CD4-positive, alpha-beta T cell (primary cell): ENCODE results near the gene NPVF. TPM values are rescaled to one million over a fixed set of nuclear protein-coding genes. Genes with fewer than 3 reads are reported as not detected.

Source experiments
- ATAC-seq: fragments of 200-7000 bp; cut with Tn5 transposase; one replicate; pipeline ENCODE4 v1.10.0; 2022; ENCODE audit warnings: mild to moderate bottlenecking; ENCODE audit not compliant: poor library complexity
- CTCF ChIA-PET: fragments of 350-600 bp; sonication (Branson Sonifier 250); formaldehyde crosslinking; loops from one replicate; lab custom pipeline; 2021; ENCODE audit warnings: antibody characterized with exemption, inconsistent platforms; lab: Charles Lee
- POLR2A ChIA-PET: fragments of 350-600 bp; sonication (Branson Sonifier 250); formaldehyde crosslinking; loops from one replicate; lab custom pipeline; 2021; ENCODE audit warnings: antibody characterized with exemption, inconsistent platforms; lab: Charles Lee
- DNase-seq, 14 experiments: peaks; one replicate each; pipeline ENCODE4 v3.0.0-alpha.2; 2013 to 2020; ENCODE audit warnings: mixed read lengths in 2 of 14
- H3K27ac ChIP-seq, 2 donors: one replicate each; pipeline versions ENCODE4 v1.5.1 to v1.7.0; 2013; ENCODE audit warnings: low read length in 2 of 2, low read depth in 1 of 2, mild to moderate bottlenecking in 1 of 2
- H3K27me3 ChIP-seq, 2 experiments: 1 replicate in 1 of 2; 2 replicates in 1 of 2; pipeline versions ENCODE4 v1.6.1 to v1.7.0; 2013; ENCODE audit warnings: low read length in 2 of 2, control low read depth in 1 of 2, mild to moderate bottlenecking in 1 of 2, moderate library complexity in 1 of 2; ENCODE audit not compliant: insufficient read depth in 2 of 2, control insufficient read depth in 1 of 2
- H3K36me3 ChIP-seq: one replicate; pipeline ENCODE4 v1.6.1; 2013; ENCODE audit warnings: low read length, control low read depth; ENCODE audit not compliant: insufficient read depth
- H3K4me1 ChIP-seq: one replicate; pipeline ENCODE4 v1.6.1; 2013; ENCODE audit warnings: low read length, control low read depth; ENCODE audit not compliant: insufficient read depth
- H3K4me3 ChIP-seq: one replicate; pipeline ENCODE4 v1.5.1; 2013; ENCODE audit warnings: mild to moderate bottlenecking, low read length, moderate library complexity
- H3K9me3 ChIP-seq, 2 experiments: 1 replicate in 1 of 2; 2 replicates in 1 of 2; pipeline versions ENCODE4 v1.6.1 to v1.7.0; 2013; ENCODE audit warnings: low read length in 2 of 2, mild to moderate bottlenecking in 2 of 2, control low read depth in 1 of 2, moderate library complexity in 1 of 2; ENCODE audit not compliant: control insufficient read depth in 1 of 2, insufficient read depth in 1 of 2
- H3K27ac Mint-ChIP-seq: one replicate; pipeline ENCODE4 v1.8.0; 2020; ENCODE audit warnings: mixed read lengths
- H3K27me3 Mint-ChIP-seq: one replicate; pipeline ENCODE4 v1.8.0; 2021; ENCODE audit warnings: mixed read lengths
- H3K36me3 Mint-ChIP-seq: one replicate; pipeline ENCODE4 v1.8.0; 2021; ENCODE audit warnings: low read depth, mixed read lengths
- H3K4me1 Mint-ChIP-seq: one replicate; pipeline ENCODE4 v1.8.0; 2021; ENCODE audit warnings: low read depth, mixed read lengths
- H3K4me3 Mint-ChIP-seq: one replicate; pipeline ENCODE4 v1.8.0; 2020; ENCODE audit warnings: mild to moderate bottlenecking, mixed read lengths
- H3K9me3 Mint-ChIP-seq: one replicate; pipeline ENCODE4 v1.8.0; 2020; ENCODE audit warnings: mixed read lengths
- intact Hi-C, 2 experiments: fragments of 100-400 bp; cut with DNase I in 1 of 2; cut with micrococcal nuclease in 1 of 2; formaldehyde crosslinking; loops; one replicate each; pipeline versions ENCODE4 v1.15.1 to v1.9.0; 2023 to 2025; cut with DNase I, micrococcal nuclease
- total RNA-seq, 174 experiments: library from RNA in 2 of 174; stranded (reverse) in 2 of 174; gene quantifications; one replicate each; pipeline ENCODE4 v1.2.3 and lab custom pipeline; 2021 to 2026
- TF ChIP-seq, protein P1 (sequence below): fragments of 200-600 bp; IDR thresholded peaks from one replicate; pipeline ENCODE4 v1.8.0; 2022; ENCODE audit warnings: antibody characterized with exemption, mild to moderate bottlenecking

NPVF gene
- total RNA-seq, 2 experiments from 2014 or later: not detected

DNA sequence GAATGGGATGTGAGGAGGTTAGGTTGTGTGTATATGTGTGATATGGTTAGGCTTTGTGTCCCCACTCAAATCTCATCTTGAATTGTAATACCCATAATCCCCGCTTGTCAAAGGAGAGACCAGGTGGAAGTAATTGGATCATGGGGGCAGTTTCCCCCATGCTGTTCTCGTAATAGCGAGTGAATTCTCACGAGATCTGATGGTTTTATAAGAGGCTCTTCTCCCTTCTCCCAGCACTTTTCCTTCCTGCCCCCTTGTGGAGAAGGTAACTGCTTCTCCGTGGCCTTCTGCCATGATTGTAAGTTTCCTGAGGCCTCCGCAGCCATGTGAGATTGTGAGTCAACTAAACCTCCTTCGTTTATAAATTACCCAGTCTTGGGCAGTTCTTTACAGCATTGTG is 47.3 kb downstream of the NPVF start:
- H3K9me3 Mint-ChIP-seq: no peaks in the 10 kb centered on the region
- H3K27me3 Mint-ChIP-seq: no peaks in the 10 kb centered on the region
- ChIA-PET CTCF (interaction anchor here (0.6 to 1.3 kb wide), 6 partner anchors 10 to 359 kb away, joined by 3 to 7 read pairs (median 3); no protein-coding TSS in a partner anchor), POLR2A (interaction anchor here (0.5 to 3.4 kb wide), 2 partner anchors 55 to 360 kb away, joined by 3 to 27 read pairs; partner anchors contain the start of gene CYCS)
- ATAC-seq (no peak), DNase-seq (peak in 2 of 14 experiments; percentile 1 to 20)
- H3K27me3 ChIP-seq: no peaks in the 10 kb centered on the region
- intact Hi-C loops: loop anchor here (1.0 to 5.0 kb wide), 3 partner anchors 56 to 1584 kb away; partner anchors contain the start of genes CYCS (in 2 of the 2) and CCDC126 (in 1 of the 2)
- H3K36me3 ChIP-seq: no peaks in the 10 kb centered on the region
- peak overlapping the region; percentile 77 for H3K4me3 ChIP-seq
- H3K4me1 Mint-ChIP-seq: peaks cover 24% of the 10 kb centered on the region
- no peaks in the 10 kb centered on the region for H3K9me3 ChIP-seq
- peak overlapping the region; percentile 92 for H3K4me3 Mint-ChIP-seq
- peak overlapping the region; percentile 80 for H3K27ac Mint-ChIP-seq
- H3K36me3 Mint-ChIP-seq: peaks cover 3% of the 10 kb centered on the region
- peaks cover 18% of the 10 kb centered on the region for H3K4me1 ChIP-seq
- TF ChIP-seq, protein P1, sequence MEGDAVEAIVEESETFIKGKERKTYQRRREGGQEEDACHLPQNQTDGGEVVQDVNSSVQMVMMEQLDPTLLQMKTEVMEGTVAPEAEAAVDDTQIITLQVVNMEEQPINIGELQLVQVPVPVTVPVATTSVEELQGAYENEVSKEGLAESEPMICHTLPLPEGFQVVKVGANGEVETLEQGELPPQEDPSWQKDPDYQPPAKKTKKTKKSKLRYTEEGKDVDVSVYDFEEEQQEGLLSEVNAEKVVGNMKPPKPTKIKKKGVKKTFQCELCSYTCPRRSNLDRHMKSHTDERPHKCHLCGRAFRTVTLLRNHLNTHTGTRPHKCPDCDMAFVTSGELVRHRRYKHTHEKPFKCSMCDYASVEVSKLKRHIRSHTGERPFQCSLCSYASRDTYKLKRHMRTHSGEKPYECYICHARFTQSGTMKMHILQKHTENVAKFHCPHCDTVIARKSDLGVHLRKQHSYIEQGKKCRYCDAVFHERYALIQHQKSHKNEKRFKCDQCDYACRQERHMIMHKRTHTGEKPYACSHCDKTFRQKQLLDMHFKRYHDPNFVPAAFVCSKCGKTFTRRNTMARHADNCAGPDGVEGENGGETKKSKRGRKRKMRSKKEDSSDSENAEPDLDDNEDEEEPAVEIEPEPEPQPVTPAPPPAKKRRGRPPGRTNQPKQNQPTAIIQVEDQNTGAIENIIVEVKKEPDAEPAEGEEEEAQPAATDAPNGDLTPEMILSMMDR: no peak
- H3K27ac ChIP-seq: peak overlapping the region in 1 of 2 donors; percentile 56

DNA sequence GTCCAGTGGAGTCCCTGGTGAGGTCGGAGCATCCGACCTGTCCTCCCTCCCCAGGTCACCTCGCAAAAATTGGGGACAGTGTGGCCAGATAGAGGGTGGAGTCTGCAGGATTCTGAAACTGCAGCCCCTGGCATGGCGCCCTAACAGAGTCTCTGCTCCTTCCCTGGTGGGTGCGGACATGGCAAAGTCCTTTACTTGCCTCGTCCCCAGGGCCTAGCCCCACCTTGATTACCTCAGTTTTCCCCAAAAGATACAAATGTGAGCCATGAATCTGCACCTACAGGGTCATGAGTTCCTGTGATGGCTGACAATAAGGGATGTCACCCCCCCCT is 47.7 kb downstream of the NPVF start:
- Mint-ChIP-seq H3K27ac (peak overlapping the region; percentile 80), H3K36me3 (peaks cover 3% of the 10 kb centered on the region), H3K4me3 (peak overlapping the region; percentile 92), H3K9me3 (no peaks in the 10 kb centered on the region), H3K4me1 (peaks cover 24% of the 10 kb centered on the region), H3K27me3 (no peaks in the 10 kb centered on the region)
- Histone ChIP-seq H3K27ac (peak overlapping the region in 1 of 2 donors; percentile 56), H3K9me3 (no peaks in the 10 kb centered on the region), H3K36me3 (no peaks in the 10 kb centered on the region), H3K4me3 (peak overlapping the region; percentile 77), H3K4me1 (peaks cover 18% of the 10 kb centered on the region), H3K27me3 (no peaks in the 10 kb centered on the region)
- DNase-seq (no peak), ATAC-seq (peak; percentile 40)
- TF ChIP-seq, protein P1: peak; percentile 65
- ChIA-PET POLR2A (interaction anchor here (0.5 to 3.4 kb wide), 2 partner anchors 55 to 360 kb away, joined by 3 to 27 read pairs; partner anchors contain the start of gene CYCS), CTCF (interaction anchor here (0.6 to 1.3 kb wide), 7 partner anchors 9 to 358 kb away, joined by 3 to 7 read pairs (median 3); no protein-coding TSS in a partner anchor)
- intact Hi-C loops: loop anchor here (1.0 to 5.0 kb wide), 3 partner anchors 55 to 1583 kb away; partner anchors contain the start of genes CYCS (in 2 of the 2) and CCDC126 (in 1 of the 2)

DNA sequence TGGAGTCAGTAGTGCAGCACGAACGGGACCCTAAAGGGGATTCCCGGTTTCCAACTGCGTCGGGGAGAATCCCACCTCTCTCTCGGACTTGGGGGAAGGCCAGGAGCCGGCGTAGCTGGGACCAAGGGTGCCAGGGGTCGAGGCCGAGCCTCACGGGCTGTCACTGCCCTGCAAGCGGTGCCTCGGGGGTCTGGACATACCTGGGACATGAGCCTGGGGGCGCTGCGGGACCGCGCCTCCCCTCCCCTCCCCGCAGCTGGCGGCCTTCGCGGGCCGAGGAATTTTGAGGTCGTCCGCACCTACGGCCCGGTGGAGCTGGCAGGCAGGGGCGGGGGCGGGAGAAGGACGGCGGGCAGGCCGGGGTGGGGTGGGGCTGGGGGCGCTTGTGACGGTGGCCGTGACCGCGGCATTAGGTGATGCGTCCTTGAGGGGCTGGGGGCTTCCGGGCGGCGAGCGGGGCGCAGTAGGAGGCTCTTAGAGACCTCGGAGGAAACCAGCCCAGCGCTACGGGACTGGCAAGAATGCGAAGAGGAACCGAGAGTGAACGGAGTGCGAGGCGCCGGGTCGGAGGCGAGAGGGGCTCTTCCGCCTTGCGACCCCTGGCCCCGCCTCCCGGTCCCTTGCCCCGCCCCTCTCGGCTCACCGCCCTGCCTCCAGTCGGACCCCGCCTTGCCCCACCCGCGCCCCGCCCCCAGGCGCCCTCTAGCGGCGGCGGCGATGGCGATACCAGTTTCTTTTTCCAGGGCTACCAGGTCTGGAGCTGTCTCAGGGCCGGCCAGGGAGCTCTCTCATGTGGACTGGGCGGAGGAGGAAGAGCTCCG is 48.3 kb downstream of the NPVF start:
- peaks cover 24% of the 10 kb centered on the region for H3K4me1 Mint-ChIP-seq
- TF ChIP-seq, protein P1: peak; percentile 90
- no peaks in the 10 kb centered on the region for H3K27me3 Mint-ChIP-seq
- peak; percentile 96 for ATAC-seq
- Histone ChIP-seq H3K4me1 (peaks cover 18% of the 10 kb centered on the region), H3K27ac (peak overlapping the region; percentile 56 to 68), H3K36me3 (no peaks in the 10 kb centered on the region), H3K27me3 (no peaks in the 10 kb centered on the region), H3K9me3 (no peaks in the 10 kb centered on the region), H3K4me3 (peak overlapping the region; percentile 77)
- intact Hi-C loops: loop anchor here (1.0 to 10.0 kb wide), 7 partner anchors 55 to 1875 kb away; partner anchors contain the start of genes CYCS (in 2 of the 2), CCDC126 (in 1 of the 2), OSBPL3 (in 1 of the 2) and PALS2 (in 1 of the 2)
- no peaks in the 10 kb centered on the region for H3K9me3 Mint-ChIP-seq
- H3K4me3 Mint-ChIP-seq: peak overlapping the region; percentile 92
- H3K36me3 Mint-ChIP-seq: peaks cover 3% of the 10 kb centered on the region
- peak; percentile 89 to 98 (median 95) for DNase-seq
- CTCF ChIA-PET: interaction anchor here (0.6 to 1.3 kb wide), 7 partner anchors 9 to 358 kb away, joined by 3 to 7 read pairs (median 3); no protein-coding TSS in a partner anchor
- H3K27ac Mint-ChIP-seq: peak overlapping the region; percentile 80
- POLR2A ChIA-PET: interaction anchor here (0.5 to 3.4 kb wide), 2 partner anchors 54 to 359 kb away, joined by 3 to 27 read pairs; partner anchors contain the start of gene CYCS
